ENCODE data around the gene IL7R.

- TF ChIP-seq CTCF (conservative IDR thresholded peaks at IDR 0.05; ENCODE audit: low read length): no peak
- TF ChIP-seq EZH2phosphoT487 (IDR thresholded peaks at IDR 0.05; ENCODE audit: borderline replicate concordance, low read depth, low read length): no peak
Measured at GRCh38 chr5:35850967-35851680, 5.6 kb upstream of the IL7R start.
